GM19467 (cell line): ENCODE measurements around the gene ERN1.

ENCODE experiments used
- ATAC-seq: cut with Tn5 transposase; IDR thresholded peaks from one replicate; pipeline ENCODE4 v1.9.1; 2021; ENCODE audit warnings: mild to moderate bottlenecking, moderate library complexity; ENCODE audit not compliant: unreplicated experiment

ERN1 gene

GRCh38 chr17:64139542-64139941 lies 9.6 kb upstream of the ERN1 start:
- no peak for ATAC-seq

GRCh38 chr17:64138441-64138840 lies 8.5 kb upstream of the ERN1 start:
- ATAC-seq = no peak

- ATAC-seq = no peak
Measured at GRCh38 chr17:64135000-64135399, 5.1 kb upstream of the ERN1 start.

GRCh38 chr17:64134216-64134970 lies 4.4 kb upstream of the ERN1 start:
- no peak for ATAC-seq

- ATAC-seq = no peak
Measured at GRCh38 chr17:64133546-64134215, 3.7 kb upstream of the ERN1 start.

- no peak for ATAC-seq
Measured at GRCh38 chr17:64131606-64132270, 1.8 kb upstream of the ERN1 start.

- ATAC-seq = peak; percentile 2
Measured at GRCh38 chr17:64130559-64131001, 636 bp upstream of the ERN1 start.

- ATAC-seq = no peak
Measured at GRCh38 chr17:64129515-64129764, 504 bp downstream of the ERN1 start.

GRCh38 chr17:64128787-64129514 lies 993 bp downstream of the ERN1 start:
- ATAC-seq = no peak

GRCh38 chr17:64126918-64127317 lies 3.0 kb downstream of the ERN1 start:
- no peak for ATAC-seq

GRCh38 chr17:64125937-64126336 lies 4.0 kb downstream of the ERN1 start:
- no peak for ATAC-seq

GRCh38 chr17:64124609-64125008 lies 5.3 kb downstream of the ERN1 start:
- ATAC-seq = no peak

- no peak for ATAC-seq
Measured at GRCh38 chr17:64123114-64123513, 6.8 kb downstream of the ERN1 start.

- peak; percentile 69 for ATAC-seq
Measured at GRCh38 chr17:64120972-64121786, 8.8 kb downstream of the ERN1 start.

- ATAC-seq = no peak
Measured at GRCh38 chr17:64120159-64120810, 9.7 kb downstream of the ERN1 start.

GRCh38 chr17:64117981-64118979 lies 11.7 kb downstream of the ERN1 start:
- no peak for ATAC-seq

GRCh38 chr17:64115822-64116534 lies 14.0 kb downstream of the ERN1 start:
- ATAC-seq = no peak

- ATAC-seq = no peak
Measured at GRCh38 chr17:64115043-64115698, 14.8 kb downstream of the ERN1 start.
